Sigmoid colon (tissue), 4 donors: ENCODE results near the gene GPC6.

Source experiments
- CTCF ChIP-seq, 4 experiments: fragments of 450-650 bp in 3 of 4; fragments of 200-600 bp in 1 of 4; IDR thresholded peaks; one replicate each; pipeline ENCODE4 v1.5.1; 2016 to 2019; ENCODE audit warnings: antibody characterized with exemption in 4 of 4, mild to moderate bottlenecking in 3 of 4, moderate library complexity in 2 of 4
- EP300 ChIP-seq, 4 donors: sonication (generic); formaldehyde crosslinking; IDR thresholded peaks; one replicate each; pipeline ENCODE4 v1.6.1; 2017; ENCODE audit warnings: antibody characterized with exemption in 4 of 4
- POLR2A ChIP-seq, 2 donors: fragments of 450-650 bp; IDR thresholded peaks; one replicate each; pipeline ENCODE4 v1.6.1; 2016; ENCODE audit warnings: antibody characterized with exemption in 2 of 2, mild to moderate bottlenecking in 2 of 2, moderate library complexity in 2 of 2
- POLR2AphosphoS5 ChIP-seq, 4 donors: sonication (generic); formaldehyde crosslinking; IDR thresholded peaks; one replicate each; pipeline ENCODE4 v1.6.1; 2017; ENCODE audit warnings: antibody characterized with exemption in 4 of 4

- no peak for TF ChIP-seq CTCF (IDR thresholded peaks at IDR 0.05)
- no peak for TF ChIP-seq POLR2A (IDR thresholded peaks at IDR 0.05)
- TF ChIP-seq POLR2AphosphoS5 (IDR thresholded peaks at IDR 0.05), result no peak
- TF ChIP-seq EP300 (IDR thresholded peaks at IDR 0.05), result no peak
Observed at GRCh38 chr13:93800342-93800741, 573.7 kb downstream of the GPC6 start.
